ENCODE results near the gene UBQLN1.

UBQLN1 gene

DNA sequence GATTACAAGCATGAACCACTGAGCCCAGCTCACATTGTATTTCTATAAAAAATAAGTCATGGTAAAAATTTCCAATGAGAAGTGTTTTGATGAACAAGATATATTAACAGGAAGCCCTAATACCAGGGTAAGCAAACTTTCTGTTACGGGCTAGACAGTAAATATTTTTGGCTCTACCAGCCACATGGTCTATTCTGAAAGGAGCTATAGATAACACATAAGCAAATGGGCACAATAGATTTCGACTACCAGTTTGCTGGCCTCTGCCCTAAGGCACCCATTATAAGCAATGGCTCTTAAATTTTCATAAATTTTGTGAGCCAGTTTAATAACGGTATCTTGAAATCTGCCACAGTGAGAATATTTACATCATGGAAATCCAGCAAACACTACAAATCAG is 8.1 kb downstream of the UBQLN1 start:
- TF ChIP-seq EP300 (IDR thresholded peaks at IDR 0.05; ENCODE audit: borderline replicate concordance) (no peak), EGR1 (IDR thresholded peaks at IDR 0.05) (no peak), YY1 (IDR thresholded peaks at IDR 0.05; ENCODE audit: low read depth) (no peak), RAD21 (IDR thresholded peaks at IDR 0.05; ENCODE audit: low read depth) (no peak), CREB1 (IDR thresholded peaks at IDR 0.05; ENCODE audit: low read depth) (no peak), NFIC (IDR thresholded peaks at IDR 0.05) (no peak), ZBTB7A (IDR thresholded peaks at IDR 0.05; ENCODE audit: low read depth) (no peak), TEAD4 (IDR thresholded peaks at IDR 0.05) (no peak), FOXM1 (IDR thresholded peaks at IDR 0.05; ENCODE audit: borderline replicate concordance, low read depth) (no peak), TAF1 (IDR thresholded peaks at IDR 0.05; ENCODE audit: low read depth) (no peak), CEBPB (IDR thresholded peaks at IDR 0.05) (no peak), TCF12 (IDR thresholded peaks at IDR 0.05; ENCODE audit: low read depth) (no peak)
- TF ChIP-seq, protein P1, sequence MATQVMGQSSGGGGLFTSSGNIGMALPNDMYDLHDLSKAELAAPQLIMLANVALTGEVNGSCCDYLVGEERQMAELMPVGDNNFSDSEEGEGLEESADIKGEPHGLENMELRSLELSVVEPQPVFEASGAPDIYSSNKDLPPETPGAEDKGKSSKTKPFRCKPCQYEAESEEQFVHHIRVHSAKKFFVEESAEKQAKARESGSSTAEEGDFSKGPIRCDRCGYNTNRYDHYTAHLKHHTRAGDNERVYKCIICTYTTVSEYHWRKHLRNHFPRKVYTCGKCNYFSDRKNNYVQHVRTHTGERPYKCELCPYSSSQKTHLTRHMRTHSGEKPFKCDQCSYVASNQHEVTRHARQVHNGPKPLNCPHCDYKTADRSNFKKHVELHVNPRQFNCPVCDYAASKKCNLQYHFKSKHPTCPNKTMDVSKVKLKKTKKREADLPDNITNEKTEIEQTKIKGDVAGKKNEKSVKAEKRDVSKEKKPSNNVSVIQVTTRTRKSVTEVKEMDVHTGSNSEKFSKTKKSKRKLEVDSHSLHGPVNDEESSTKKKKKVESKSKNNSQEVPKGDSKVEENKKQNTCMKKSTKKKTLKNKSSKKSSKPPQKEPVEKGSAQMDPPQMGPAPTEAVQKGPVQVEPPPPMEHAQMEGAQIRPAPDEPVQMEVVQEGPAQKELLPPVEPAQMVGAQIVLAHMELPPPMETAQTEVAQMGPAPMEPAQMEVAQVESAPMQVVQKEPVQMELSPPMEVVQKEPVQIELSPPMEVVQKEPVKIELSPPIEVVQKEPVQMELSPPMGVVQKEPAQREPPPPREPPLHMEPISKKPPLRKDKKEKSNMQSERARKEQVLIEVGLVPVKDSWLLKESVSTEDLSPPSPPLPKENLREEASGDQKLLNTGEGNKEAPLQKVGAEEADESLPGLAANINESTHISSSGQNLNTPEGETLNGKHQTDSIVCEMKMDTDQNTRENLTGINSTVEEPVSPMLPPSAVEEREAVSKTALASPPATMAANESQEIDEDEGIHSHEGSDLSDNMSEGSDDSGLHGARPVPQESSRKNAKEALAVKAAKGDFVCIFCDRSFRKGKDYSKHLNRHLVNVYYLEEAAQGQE (IDR thresholded peaks at IDR 0.05; ENCODE audit: low read depth): no peak
- TF ChIP-seq, protein P2, sequence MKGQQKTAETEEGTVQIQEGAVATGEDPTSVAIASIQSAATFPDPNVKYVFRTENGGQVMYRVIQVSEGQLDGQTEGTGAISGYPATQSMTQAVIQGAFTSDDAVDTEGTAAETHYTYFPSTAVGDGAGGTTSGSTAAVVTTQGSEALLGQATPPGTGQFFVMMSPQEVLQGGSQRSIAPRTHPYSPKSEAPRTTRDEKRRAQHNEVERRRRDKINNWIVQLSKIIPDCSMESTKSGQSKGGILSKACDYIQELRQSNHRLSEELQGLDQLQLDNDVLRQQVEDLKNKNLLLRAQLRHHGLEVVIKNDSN (IDR thresholded peaks at IDR 0.05): no peak
- TF ChIP-seq, protein P3, sequence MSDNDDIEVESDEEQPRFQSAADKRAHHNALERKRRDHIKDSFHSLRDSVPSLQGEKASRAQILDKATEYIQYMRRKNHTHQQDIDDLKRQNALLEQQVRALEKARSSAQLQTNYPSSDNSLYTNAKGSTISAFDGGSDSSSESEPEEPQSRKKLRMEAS (IDR thresholded peaks at IDR 0.05): no peak

DNA sequence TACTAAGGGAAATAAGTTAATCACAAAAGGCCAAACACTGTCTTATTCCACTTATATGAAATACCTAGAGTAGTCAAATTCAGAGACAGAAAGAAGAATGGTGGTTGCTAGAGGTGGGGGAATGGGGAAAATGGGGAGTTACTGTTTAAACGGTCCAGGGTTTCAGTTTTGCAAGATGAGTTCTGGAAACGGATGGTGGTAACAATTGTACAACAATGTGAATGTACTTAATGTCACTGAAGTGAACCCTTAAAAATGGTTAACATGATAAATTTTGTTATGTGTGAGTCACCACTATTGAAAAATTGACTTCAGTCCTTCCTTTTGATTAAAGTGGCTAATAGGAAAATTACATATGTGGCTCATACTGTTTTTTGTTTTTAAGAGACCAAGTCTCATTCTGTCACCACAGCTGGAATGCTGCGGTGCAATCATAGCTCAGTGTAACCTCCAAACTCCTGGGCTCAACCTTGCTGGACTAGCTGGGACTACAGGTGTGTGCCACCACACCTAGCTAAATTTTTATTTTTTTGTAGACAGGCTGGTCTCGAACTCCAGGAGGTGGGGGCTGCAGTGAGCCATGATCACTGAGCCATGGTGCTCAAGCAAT is 8.7 kb downstream of the UBQLN1 start:
- no peak for TF ChIP-seq TEAD4 (IDR thresholded peaks at IDR 0.05)
- TF ChIP-seq, protein P1 (IDR thresholded peaks at IDR 0.05; ENCODE audit: low read depth): no peak
- TF ChIP-seq, protein P3 (IDR thresholded peaks at IDR 0.05): no peak
- no peak for TF ChIP-seq ZBTB7A (IDR thresholded peaks at IDR 0.05; ENCODE audit: low read depth)
- TF ChIP-seq NFIC (IDR thresholded peaks at IDR 0.05): no peak
- TF ChIP-seq YY1 (IDR thresholded peaks at IDR 0.05; ENCODE audit: low read depth): no peak
- TF ChIP-seq EP300 (IDR thresholded peaks at IDR 0.05; ENCODE audit: borderline replicate concordance): no peak
- no peak for TF ChIP-seq FOXM1 (IDR thresholded peaks at IDR 0.05; ENCODE audit: borderline replicate concordance, low read depth)
- TF ChIP-seq EGR1 (IDR thresholded peaks at IDR 0.05): no peak
- no peak for TF ChIP-seq CEBPB (IDR thresholded peaks at IDR 0.05)
- TF ChIP-seq TCF12 (IDR thresholded peaks at IDR 0.05; ENCODE audit: low read depth): no peak
- TF ChIP-seq, protein P2 (IDR thresholded peaks at IDR 0.05): no peak
- no peak for TF ChIP-seq TAF1 (IDR thresholded peaks at IDR 0.05; ENCODE audit: low read depth)
- TF ChIP-seq CREB1 (IDR thresholded peaks at IDR 0.05; ENCODE audit: low read depth): no peak
- TF ChIP-seq RAD21 (IDR thresholded peaks at IDR 0.05; ENCODE audit: low read depth): no peak

DNA sequence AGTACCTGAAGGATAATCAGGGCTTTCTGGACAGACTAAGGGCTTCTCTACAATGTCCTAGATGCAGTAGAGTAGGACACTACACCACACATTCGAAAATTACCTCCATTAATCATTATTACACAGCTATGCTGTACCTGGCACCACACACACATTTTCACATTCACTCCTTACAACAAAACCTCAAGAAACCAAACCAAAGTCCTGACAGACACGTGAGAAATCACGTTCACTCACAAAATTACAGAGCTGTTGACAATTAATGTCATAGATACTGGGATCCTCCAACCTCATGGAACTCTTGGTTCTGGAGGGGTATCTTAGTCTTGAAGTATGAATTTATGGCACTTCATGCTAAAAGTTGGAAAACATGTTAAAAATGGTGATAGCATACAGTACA is 16.3 kb downstream of the UBQLN1 start:
- TF ChIP-seq YY1 (IDR thresholded peaks at IDR 0.05; ENCODE audit: low read depth): no peak
- TF ChIP-seq, protein P3 (IDR thresholded peaks at IDR 0.05): no peak
- TF ChIP-seq, protein P1 (IDR thresholded peaks at IDR 0.05; ENCODE audit: low read depth): no peak
- TF ChIP-seq TCF12 (IDR thresholded peaks at IDR 0.05; ENCODE audit: low read depth): no peak
- TF ChIP-seq NFIC (IDR thresholded peaks at IDR 0.05): no peak
- no peak for TF ChIP-seq FOXM1 (IDR thresholded peaks at IDR 0.05; ENCODE audit: borderline replicate concordance, low read depth)
- no peak for TF ChIP-seq CREB1 (IDR thresholded peaks at IDR 0.05; ENCODE audit: low read depth)
- TF ChIP-seq TEAD4 (IDR thresholded peaks at IDR 0.05): no peak
- no peak for TF ChIP-seq EGR1 (IDR thresholded peaks at IDR 0.05)
- TF ChIP-seq TAF1 (IDR thresholded peaks at IDR 0.05; ENCODE audit: low read depth): no peak
- TF ChIP-seq ZBTB7A (IDR thresholded peaks at IDR 0.05; ENCODE audit: low read depth): no peak
- TF ChIP-seq RAD21 (IDR thresholded peaks at IDR 0.05; ENCODE audit: low read depth): no peak
- no peak for TF ChIP-seq CEBPB (IDR thresholded peaks at IDR 0.05)
- TF ChIP-seq, protein P2 (IDR thresholded peaks at IDR 0.05): no peak
- no peak for TF ChIP-seq EP300 (IDR thresholded peaks at IDR 0.05; ENCODE audit: borderline replicate concordance)

Data from Ishikawa (cell line).